Spleen (tissue), 11 donors: ENCODE measurements around the gene SRRM2. TPM values are rescaled to one million over a fixed set of nuclear protein-coding genes. Genes with fewer than 3 reads are reported as not detected.
A peak's percentile ranks its signal among the peaks of the same experiment; 100 is the strongest.

Experiments used
- DNase-seq: peaks from one replicate; pipeline ENCODE4 v3.0.0-alpha.2; 2020
- H3K27ac ChIP-seq, 8 donors: fragments of 200-600 bp; sonication (generic) in 7 of 8; 1 replicate in 4 of 8; 2 replicates in 4 of 8; pipeline versions ENCODE4 v1.5.0 to v1.8.0; 2016 to 2021; ENCODE audit warnings: inconsistent platforms in 4 of 8, mild to moderate bottlenecking in 4 of 8, moderate library complexity in 1 of 8
- H3K27me3 ChIP-seq, 7 donors: fragments of 200-600 bp; sonication (generic) in 6 of 7; replicated peaks in 1 of 7; 1 replicate in 4 of 7; 2 replicates in 3 of 7; pipeline versions ENCODE4 v1.5.0 to v1.8.0; 2016 to 2021; ENCODE audit warnings: inconsistent platforms in 3 of 7, mild to moderate bottlenecking in 1 of 7
- H3K36me3 ChIP-seq, 6 donors: fragments of 200-600 bp; sonication (generic) in 5 of 6; 1 replicate in 4 of 6; 2 replicates in 2 of 6; pipeline versions ENCODE4 v1.5.0 to v1.8.0; 2016 to 2021; ENCODE audit warnings: inconsistent platforms in 2 of 6
- H3K4me1 ChIP-seq, 6 donors: fragments of 200-600 bp; sonication (generic) in 5 of 6; 1 replicate in 3 of 6; 2 replicates in 3 of 6; pipeline versions ENCODE4 v1.5.0 to v1.8.0; 2016 to 2021; ENCODE audit warnings: inconsistent platforms in 3 of 6
- H3K4me3 ChIP-seq, 8 donors: fragments of 200-600 bp; sonication (generic) in 7 of 8; 1 replicate in 4 of 8; 2 replicates in 4 of 8; pipeline versions ENCODE4 v1.5.0 to v1.8.0; 2016 to 2021; ENCODE audit warnings: inconsistent platforms in 4 of 8, mild to moderate bottlenecking in 4 of 8, moderate library complexity in 2 of 8
- H3K9me3 ChIP-seq, 8 donors: fragments of 200-600 bp; sonication (generic) in 7 of 8; 1 replicate in 4 of 8; 2 replicates in 4 of 8; pipeline versions ENCODE4 v1.5.0 to v1.8.0; 2016 to 2021; ENCODE audit warnings: inconsistent platforms in 4 of 8
- CTCF ChIP-seq, 11 experiments: fragments of 200-600 bp in 7 of 11; fragments of 450-650 bp in 4 of 11; sonication (generic) in 4 of 11; IDR thresholded peaks in 8 of 11; conservative IDR thresholded peaks in 3 of 11; 1 replicate in 7 of 11; 2 replicates in 4 of 11; pipeline versions ENCODE4 v1.4.0 to v1.8.0; 2016 to 2021; ENCODE audit warnings: antibody characterized with exemption in 11 of 11, inconsistent platforms in 4 of 11, mild to moderate bottlenecking in 1 of 11
- POLR2A ChIP-seq, 3 donors: fragments of 450-650 bp; IDR thresholded peaks; one replicate each; pipeline ENCODE4 v1.5.1; 2017; ENCODE audit warnings: antibody characterized with exemption in 3 of 3, mild to moderate bottlenecking in 1 of 3
- POLR2AphosphoS5 ChIP-seq, 3 donors: sonication (generic); formaldehyde crosslinking; IDR thresholded peaks; one replicate each; pipeline ENCODE4 v1.5.1; 2017; ENCODE audit warnings: antibody characterized with exemption in 3 of 3
- WGBS, 5 donors: extraction: QIAGEN DNeasy Blood & Tissue Kit in 3 of 5; methylation state at CpG; one replicate each; pipeline versions ENCODE4 v1.1.5 to v1.1.7; 2013 to 2018; 5-methylcytosine and 5-hydroxymethylcytosine counted together
- intact Hi-C: fragments of 100-400 bp; cut with DNase I; formaldehyde crosslinking; loops from one replicate; pipeline ENCODE4 v1.15.0; 2023; ENCODE audit warnings: low total_unique reads
- polyA plus RNA-seq, 3 donors: library from polyadenylated mRNA; stranded (reverse); fragments of 200-250 nt; gene quantifications; one replicate each; pipeline ENCODE4 v1.2.1, GENCODE V29; 2013
- total RNA-seq, 7 donors: library from RNA; depleted of rRNA in 3 of 7; stranded (reverse); fragments of >200 nt in 3 of 7; fragmentation: NEBNext Ultra II Directional in 4 of 7; extraction: Animal tissue kit (Norgen Biotek cat#: 25700) in 4 of 7; gene quantifications; one replicate each; pipeline versions ENCODE4 v1.1.0 to v1.2.1, GENCODE V29; 2016 to 2021
- donor health status: healthy with polysubstance abuse.
- donor health status: DM: no; HTN: no; CAD: no; lungs with moderate emphysema.
- donor health status: DM: no; HTN: no; CAD: no.
- donor health status: Bipolar disorder and iron deficiency.
- donor health status: healthy.
- donor health status: DM: no; HTN: no; CAD: no.
- donor health status: DM: yes; HTN: yes; CAD: no.

Gene SRRM2
- total and polyA plus RNA-seq, 10 donors: 239 to 1,169 (median 839) TPM

GRCh38 chr16:2775765-2776499 is 23.5 kb downstream of the SRRM2 start:
- Histone ChIP-seq H3K4me1 (peaks cover 22 to 66% (median 41%) of the 10 kb centered on the region in 6 donors), H3K4me3 (peak overlapping the region; percentile 75 to 97 (median 93)), H3K36me3 (peaks cover 0 to 48% (median 39%) of the 10 kb centered on the region in 6 donors), H3K27me3 (no peaks in the 10 kb centered on the region), H3K27ac (peak overlapping the region in 3 of 8 donors; percentile 100), H3K9me3 (no peaks in the 10 kb centered on the region)
- peak; percentile 38 for DNase-seq
- 54 to 64% (median 55%) methylated on average over 11 of the region's 11 CpGs for WGBS, 5 donors
- no peak for TF ChIP-seq POLR2A (IDR thresholded peaks at IDR 0.05)
- TF ChIP-seq POLR2AphosphoS5 (IDR thresholded peaks at IDR 0.05): no peak
- no peak for TF ChIP-seq CTCF (IDR thresholded peaks at IDR 0.05 in 8 of 11, conservative IDR thresholded peaks at IDR 0.05 in 3 of 11)
- intact Hi-C loops: no loop called here

- TF ChIP-seq CTCF (IDR thresholded peaks at IDR 0.05 in 8 of 11, conservative IDR thresholded peaks at IDR 0.05 in 3 of 11) (no peak), POLR2AphosphoS5 (IDR thresholded peaks at IDR 0.05) (no peak), POLR2A (IDR thresholded peaks at IDR 0.05) (no peak)
- Histone ChIP-seq H3K4me3 (peak overlapping the region; percentile 75 to 97 (median 93)), H3K27me3 (no peaks in the 10 kb centered on the region), H3K4me1 (peaks cover 22 to 59% (median 40%) of the 10 kb centered on the region in 6 donors), H3K27ac (peak overlapping the region; percentile 61 to 100 (median 91)), H3K36me3 (peaks cover 0 to 41% (median 32%) of the 10 kb centered on the region in 6 donors), H3K9me3 (no peaks in the 10 kb centered on the region)
- WGBS, 5 donors: 0 to 2% (median 1%) methylated on average over 16 to 72 of the region's 72 CpGs
- intact Hi-C loops: no loop called here
- peak; percentile 91 for DNase-seq
Observed at GRCh38 chr16:2776500-2777139, 24.2 kb downstream of the SRRM2 start.

- WGBS, 5 donors: 0 to 3% (median 1%) methylated on average over 8 to 69 of the region's 70 CpGs
- Histone ChIP-seq H3K27me3 (no peaks in the 10 kb centered on the region), H3K4me1 (peaks cover 22 to 54% (median 39%) of the 10 kb centered on the region in 6 donors), H3K36me3 (peaks cover 0 to 33% (median 25%) of the 10 kb centered on the region in 6 donors), H3K4me3 (peak within 1 kb of the TSS; percentile 75 to 97 (median 93)), H3K9me3 (no peaks in the 10 kb centered on the region), H3K27ac (peak within 1 kb of the TSS; percentile 100)
- TF ChIP-seq POLR2A (IDR thresholded peaks at IDR 0.05) (peak in 2 of 3 donors; percentile 12 to 21), CTCF (IDR thresholded peaks at IDR 0.05 in 8 of 11, conservative IDR thresholded peaks at IDR 0.05 in 3 of 11) (no peak), POLR2AphosphoS5 (IDR thresholded peaks at IDR 0.05) (peak; percentile 89 to 94 (median 92))
- DNase-seq: peak; percentile 97
- intact Hi-C loops: no loop called here
Observed at GRCh38 chr16:2777231-2777902, 24.9 kb downstream of the SRRM2 start, which contains the start of gene ELOB. TSS of gene ELOB (minus strand) at chr16:2777280. CDS start at chr16:2777239, 41 bp downstream.
